ENCODE results near the gene SEC14L3. TPM values are rescaled to one million over a fixed set of nuclear protein-coding genes. Genes with fewer than 3 reads are reported as not detected.
"Not testable (repeated sequence)": the region's sequence is repeated elsewhere in the genome, so short reads cannot be mapped to it uniquely, and the experiment has no call there.

Gene SEC14L3
- polyA plus RNA-seq, 1 of the 3 experiments (the other 2 are of a cell fraction): not detected

- TF ChIP-seq TEAD4 (IDR thresholded peaks at IDR 0.05; ENCODE audit: borderline replicate concordance, insufficient read depth) (no peak), FOSL2 (IDR thresholded peaks at IDR 0.05; ENCODE audit: borderline replicate concordance, low read depth) (no peak), POLR2AphosphoS5 (IDR thresholded peaks at IDR 0.05; ENCODE audit: low read depth, low read length) (no peak)
These were observed 19.0 kb downstream of the SEC14L3 start (continued) for GRCh38 chr22:30452861-30453260.

DNA sequence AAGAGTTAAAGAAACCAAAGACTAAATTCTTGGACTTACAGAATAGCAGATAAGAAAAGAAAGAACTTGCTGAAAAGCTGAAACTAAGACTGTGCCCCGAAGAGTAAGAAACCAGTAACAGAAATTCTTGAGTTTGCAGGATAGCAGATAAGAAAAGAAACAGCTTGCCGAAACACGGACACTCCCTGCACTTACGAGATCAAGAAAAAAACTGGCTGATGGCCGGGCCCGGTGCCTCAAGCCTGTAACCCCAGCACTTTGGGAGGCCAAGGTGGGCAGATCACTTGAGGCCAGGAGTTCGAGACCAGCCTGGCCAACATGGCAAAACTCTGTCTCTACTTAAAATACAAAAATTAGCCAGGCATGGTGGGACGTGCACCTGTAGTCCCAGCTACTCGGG is 20.3 kb downstream of the SEC14L3 start:
- H3F3A ChIP-seq (replicated peaks; ENCODE audit: insufficient read depth); H4K20me1 ChIP-seq (ENCODE audit: insufficient read depth); H3K79me2 ChIP-seq (ENCODE audit: insufficient read depth); H3K27ac ChIP-seq (ENCODE audit: low read depth in 2 of 2, low read length in 1 of 2); H3K9me2 ChIP-seq; H3K4me2 ChIP-seq; H3K4me3 ChIP-seq (ENCODE audit: low read depth in 2 of 2, low read length in 1 of 2); POLR2A ChIA-PET; H3K27me3 ChIP-seq (ENCODE audit: insufficient read depth); H3K9ac ChIP-seq; H3K36me3 ChIP-seq (replicated peaks in 1 of 2; ENCODE audit: control insufficient read depth in 1 of 2, insufficient read depth in 2 of 2, low read length in 1 of 2); H2AFZ ChIP-seq (ENCODE audit: low read depth); DNase-seq; H3K4me1 ChIP-seq (ENCODE audit: control insufficient read depth in 1 of 2, insufficient read depth in 2 of 2, low read depth in 1 of 2, low read length in 1 of 2); H3K9me3 ChIP-seq: not testable (repeated sequence)
- 49% methylated on average over 8 of the region's 9 CpGs for WGBS (ENCODE audit: low lambda C conversion rate)
- CTCF ChIA-PET: interaction anchor here (1.3 to 3.4 kb wide), 2 partner anchors 33 to 64 kb away, joined by 4 to 8 read pairs; partner anchors contain the start of gene RNF215

DNA sequence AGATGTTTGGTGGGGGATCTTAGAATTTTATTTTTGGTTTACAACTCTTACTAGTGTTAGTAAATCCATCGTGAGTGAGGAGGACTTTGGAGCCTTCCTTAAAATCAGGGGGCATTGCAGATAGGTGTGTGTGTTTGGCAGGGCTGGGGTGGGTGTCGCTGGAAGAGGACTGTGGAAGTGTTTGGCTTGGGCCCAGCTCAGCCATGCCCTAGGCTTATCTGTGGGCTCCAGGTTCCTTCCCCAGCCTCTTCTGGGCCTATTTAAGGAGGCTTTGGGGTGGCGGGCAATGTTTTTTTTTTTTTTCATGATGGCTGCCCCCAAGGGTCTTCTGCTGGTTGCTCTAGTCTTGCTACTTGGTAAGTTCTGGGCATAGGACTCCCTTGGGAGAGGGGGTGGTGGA is 24.2 kb downstream of the SEC14L3 start:
- Histone ChIP-seq H3K9ac (no peak overlapping the region), H3K9me3 (no peaks in the 10 kb centered on the region), H2AFZ (ENCODE audit: low read depth) (no peak overlapping the region), H3K27me3 (ENCODE audit: insufficient read depth) (no peaks in the 10 kb centered on the region), H3K4me1 (ENCODE audit: control insufficient read depth in 1 of 2, insufficient read depth in 2 of 2, low read depth in 1 of 2, low read length in 1 of 2) (peaks cover 0 to 8% of the 10 kb centered on the region in 2 experiments; a peak in 1 of 4 replicates), H3K4me3 (ENCODE audit: low read depth in 2 of 2, low read length in 1 of 2) (no peak overlapping the region), H3K9me2 (no peaks in the 10 kb centered on the region), H3K27ac (ENCODE audit: low read depth in 2 of 2, low read length in 1 of 2) (no peak overlapping the region), H3K36me3 (replicated peaks in 1 of 2; ENCODE audit: control insufficient read depth in 1 of 2, insufficient read depth in 2 of 2, low read length in 1 of 2) (no peaks in the 10 kb centered on the region), H4K20me1 (ENCODE audit: insufficient read depth) (no peaks in the 10 kb centered on the region), H3K4me2 (no peak overlapping the region), H3K79me2 (ENCODE audit: insufficient read depth) (no peaks in the 10 kb centered on the region), H3F3A (replicated peaks; ENCODE audit: insufficient read depth) (no peaks in the 10 kb centered on the region)
- POLR2A ChIA-PET: interaction anchor here (0.5 kb wide), 1 partner anchor 93 kb away, joined by 4 read pairs; no protein-coding TSS in a partner anchor
- DNase-seq: no peak
- 71% methylated on average over 2 of the region's 3 CpGs for WGBS (ENCODE audit: low lambda C conversion rate)
- CTCF ChIA-PET: interaction anchor here (0.8 kb wide), 1 partner anchor 15 kb away, joined by 4 read pairs; no protein-coding TSS in a partner anchor
- TF ChIP-seq GATA2 (CRISPR knock-in tag; IDR thresholded peaks at IDR 0.05) (no peak), NRF1 (IDR thresholded peaks at IDR 0.05; ENCODE audit: low read depth, low read length) (no peak), FOXM1 (IDR thresholded peaks at IDR 0.05; ENCODE audit: low read depth) (no peak), RCOR1 (IDR thresholded peaks at IDR 0.05; ENCODE audit: low read length) (no peak), REST (IDR thresholded peaks at IDR 0.05; ENCODE audit: low read depth, low read length) (no peak), MAX (IDR thresholded peaks at IDR 0.05; ENCODE audit: low read depth) (no peak), MEF2A (IDR thresholded peaks at IDR 0.05; ENCODE audit: borderline replicate concordance, low read depth) (no peak), TEAD4 (IDR thresholded peaks at IDR 0.05; ENCODE audit: borderline replicate concordance, insufficient read depth) (no peak), SIN3A (IDR thresholded peaks at IDR 0.05; ENCODE audit: borderline replicate concordance, low read depth, low read length) (no peak)
- TF ChIP-seq, protein P1, sequence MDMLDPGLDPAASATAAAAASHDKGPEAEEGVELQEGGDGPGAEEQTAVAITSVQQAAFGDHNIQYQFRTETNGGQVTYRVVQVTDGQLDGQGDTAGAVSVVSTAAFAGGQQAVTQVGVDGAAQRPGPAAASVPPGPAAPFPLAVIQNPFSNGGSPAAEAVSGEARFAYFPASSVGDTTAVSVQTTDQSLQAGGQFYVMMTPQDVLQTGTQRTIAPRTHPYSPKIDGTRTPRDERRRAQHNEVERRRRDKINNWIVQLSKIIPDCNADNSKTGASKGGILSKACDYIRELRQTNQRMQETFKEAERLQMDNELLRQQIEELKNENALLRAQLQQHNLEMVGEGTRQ (IDR thresholded peaks at IDR 0.05; ENCODE audit: borderline replicate concordance, low read depth, low read length): no peak

All from SK-N-SH (cell line).